GM12878 (cell line): ENCODE data around the gene NCBP3. TPM values are rescaled to one million over a fixed set of nuclear protein-coding genes. Genes with fewer than 3 reads are reported as not detected.

Experiments used
- ASH2L ChIP-seq: fragments of 300-600, 200-600 bp; sonication (generic); IDR thresholded peaks from 2 replicates; pipeline ENCODE4 v1.6.1; 2017; ENCODE audit warnings: low read depth, mild to moderate bottlenecking, borderline replicate concordance
- BCL11A ChIP-seq: IDR thresholded peaks from 2 replicates; pipeline ENCODE4 v1.6.1; 2011; ENCODE audit warnings: low read depth, low read length
- CBX5 ChIP-seq: sonication (generic); IDR thresholded peaks from 2 replicates; pipeline ENCODE4 v1.6.1; 2016; ENCODE audit warnings: low read depth, moderate library complexity, mild to moderate bottlenecking, inconsistent platforms
- CTCF ChIP-seq, 3 experiments: IDR thresholded peaks in 2 of 3; conservative IDR thresholded peaks in 1 of 3; 2 replicates each; pipeline ENCODE4 v1.5.1; 2011; ENCODE audit warnings: low read depth in 3 of 3, low read length in 3 of 3, mild to moderate bottlenecking in 3 of 3, control low read depth in 2 of 3, moderate library complexity in 2 of 3, inconsistent platforms in 1 of 3, mixed read lengths in 1 of 3; ENCODE audit not compliant: control insufficient read depth in 2 of 3, insufficient read depth in 1 of 3; ENCODE audit errors: extremely low read depth in 1 of 3
- EED ChIP-seq: sonication (generic); IDR thresholded peaks from 2 replicates; pipeline ENCODE4 v1.6.1; 2016; ENCODE audit warnings: antibody characterized with exemption, low read depth
- MEF2A ChIP-seq: IDR thresholded peaks from 2 replicates; pipeline ENCODE4 v1.6.1; 2011; ENCODE audit warnings: low read depth, mild to moderate bottlenecking, low read length, moderate library complexity; ENCODE audit not compliant: insufficient read depth
- MLLT1 ChIP-seq: fragments of 450-650 bp; IDR thresholded peaks from 2 replicates; pipeline ENCODE4 v1.6.1; 2016; ENCODE audit warnings: mild to moderate bottlenecking
- MYC ChIP-seq: IDR thresholded peaks from 2 replicates; pipeline ENCODE4 v1.6.1; 2011; ENCODE audit warnings: mild to moderate bottlenecking, low read length, moderate library complexity, inconsistent platforms; ENCODE audit not compliant: insufficient read depth, insufficient replicate concordance, insufficient read length, severe bottlenecking
- NBN ChIP-seq: fragments of 450-650 bp; IDR thresholded peaks from 2 replicates; pipeline ENCODE4 v1.6.1; 2016
- NFYB ChIP-seq: IDR thresholded peaks from 2 replicates; pipeline ENCODE4 v1.6.1; 2011; ENCODE audit warnings: low read depth, mild to moderate bottlenecking, low read length, improper control_type of control experiment, moderate library complexity; ENCODE audit not compliant: insufficient read depth
- NRF1 ChIP-seq: conservative IDR thresholded peaks from 2 replicates; pipeline ENCODE4 v1.6.1; 2011; ENCODE audit warnings: mild to moderate bottlenecking, low read depth, low read length, improper control_type of control experiment
- PAX5 ChIP-seq: IDR thresholded peaks from 2 replicates; pipeline ENCODE4 v1.6.1; 2011; ENCODE audit warnings: low read depth, low read length, borderline replicate concordance
- PKNOX1 ChIP-seq: fragments of 450-650 bp; IDR thresholded peaks from 2 replicates; pipeline ENCODE4 v1.6.1; 2016; ENCODE audit warnings: mild to moderate bottlenecking
- POLR2A ChIP-seq: IDR thresholded peaks from 2 replicates; pipeline ENCODE4 v1.6.1; 2011; ENCODE audit warnings: low read depth, mild to moderate bottlenecking, low read length
- RFX5 ChIP-seq: IDR thresholded peaks from 2 replicates; pipeline ENCODE4 v1.6.1; 2011; ENCODE audit warnings: low read depth, low read length, improper control_type of control experiment
- RUNX3 ChIP-seq: IDR thresholded peaks from 2 replicates; pipeline ENCODE4 v1.6.1; 2012; ENCODE audit warnings: low read length, inconsistent platforms
- TAF1 ChIP-seq: IDR thresholded peaks from 2 replicates; pipeline ENCODE4 v1.6.1; 2011; ENCODE audit warnings: mild to moderate bottlenecking, low read depth, low read length, borderline replicate concordance
- TCF12 ChIP-seq: IDR thresholded peaks from 2 replicates; pipeline ENCODE4 v1.6.1; 2011; ENCODE audit warnings: low read depth, mild to moderate bottlenecking, low read length
- TCF7 ChIP-seq: IDR thresholded peaks from 2 replicates; pipeline ENCODE4 v1.6.1; 2014; ENCODE audit warnings: antibody characterized with exemption, borderline replicate concordance
- polyA plus RNA-seq, 11 experiments: library from polyadenylated mRNA; depleted of rRNA in 4 of 11; unstranded in 6 of 11; stranded (reverse) in 5 of 11; fragments of >200 nt; fragmentation: Nextera tagmentation in 4 of 11; fragmentation: Illumina TruSeq in 1 of 11; extraction: Ambion mirVana in 4 of 11; extraction: Trizol in 1 of 11; gene quantifications; 1 replicate in 1 of 11; 2 replicates in 10 of 11; pipeline versions ENCODE4 v1.2.1 to v1.2.3, GENCODE V29; 2011 to 2016; ENCODE audit warnings: inconsistent platforms in 2 of 11, missing spikeins in 2 of 11, low read depth in 1 of 11
- total RNA-seq, 4 experiments: library from RNA; depleted of rRNA in 3 of 4; stranded (reverse); fragments of >200 nt in 3 of 4; fragmentation: Illumina TruSeq in 1 of 4; extraction: Trizol in 1 of 4; gene quantifications; 2 replicates each; pipeline versions ENCODE4 v1.2.1 to v1.2.3, GENCODE V29; 2013 to 2021
- TF ChIP-seq, protein P1 (sequence below): fragments of 450-650 bp; IDR thresholded peaks from 2 replicates; pipeline ENCODE4 v1.6.1; 2017; ENCODE audit warnings: mild to moderate bottlenecking
- TF ChIP-seq, protein P2 (sequence below): fragments of 450-650 bp; IDR thresholded peaks from 2 replicates; pipeline ENCODE4 v1.6.1; 2018; ENCODE audit warnings: mild to moderate bottlenecking, low read depth, moderate library complexity; ENCODE audit not compliant: partially characterized antibody

Gene NCBP3
- total and polyA plus RNA-seq, 10 of the 15 experiments (the other 5 are each of a cell fraction or from before 2014, with no cell fraction given): 5.2 to 32.0 (median 23.2) TPM

DNA sequence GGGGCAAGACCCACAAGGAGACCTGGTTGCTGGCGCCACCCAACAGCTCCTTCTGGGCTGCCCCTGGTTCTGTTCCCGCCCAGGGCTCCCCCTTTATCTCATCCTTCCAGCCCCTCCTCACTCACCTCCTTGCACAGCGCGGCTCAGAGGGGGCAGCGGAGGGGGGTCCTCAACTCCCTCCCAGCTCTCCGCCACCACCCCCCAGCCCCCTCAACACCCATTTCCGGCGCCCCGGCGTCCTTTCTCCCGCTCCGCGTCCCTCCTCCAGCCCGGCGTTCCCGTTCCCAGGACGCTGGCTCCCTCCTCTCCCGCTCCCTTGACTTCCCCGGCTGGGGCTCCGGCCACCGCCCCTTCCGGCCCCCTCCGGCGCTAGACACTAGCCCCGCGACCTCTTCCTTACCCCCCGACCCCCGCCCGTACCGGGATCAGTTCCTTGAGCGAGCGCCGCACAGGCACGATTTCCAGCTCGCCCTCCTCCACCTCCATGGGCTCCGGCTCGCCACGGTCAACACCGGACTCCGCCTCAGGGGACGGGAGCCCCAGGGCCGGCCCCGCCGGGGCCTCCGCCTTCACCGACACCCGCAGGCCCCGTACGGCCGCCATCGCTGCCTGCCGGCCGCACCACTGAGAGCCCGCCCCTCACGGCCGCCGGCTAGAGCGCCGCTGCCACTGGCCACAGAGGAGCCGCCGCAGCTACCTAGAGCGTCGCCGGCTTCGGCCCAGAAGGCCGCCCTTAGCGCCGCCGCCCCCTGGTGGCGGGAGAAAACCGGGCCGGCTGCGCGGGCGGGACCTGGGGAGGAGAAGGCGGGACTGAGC lies at the start of gene NCBP3 (continued):
- no peak for TF ChIP-seq MLLT1
- peak; percentile 94 for TF ChIP-seq RUNX3
- no peak for TF ChIP-seq BCL11A
- peak; percentile 98 for TF ChIP-seq POLR2A
- peak; percentile 86; the same call in 1 of the 2 replicates for TF ChIP-seq ASH2L
- no peak for TF ChIP-seq MYC
- peak; percentile 82 for TF ChIP-seq MEF2A
- TF ChIP-seq TAF1: peak; percentile 93
- TF ChIP-seq, protein P1, sequence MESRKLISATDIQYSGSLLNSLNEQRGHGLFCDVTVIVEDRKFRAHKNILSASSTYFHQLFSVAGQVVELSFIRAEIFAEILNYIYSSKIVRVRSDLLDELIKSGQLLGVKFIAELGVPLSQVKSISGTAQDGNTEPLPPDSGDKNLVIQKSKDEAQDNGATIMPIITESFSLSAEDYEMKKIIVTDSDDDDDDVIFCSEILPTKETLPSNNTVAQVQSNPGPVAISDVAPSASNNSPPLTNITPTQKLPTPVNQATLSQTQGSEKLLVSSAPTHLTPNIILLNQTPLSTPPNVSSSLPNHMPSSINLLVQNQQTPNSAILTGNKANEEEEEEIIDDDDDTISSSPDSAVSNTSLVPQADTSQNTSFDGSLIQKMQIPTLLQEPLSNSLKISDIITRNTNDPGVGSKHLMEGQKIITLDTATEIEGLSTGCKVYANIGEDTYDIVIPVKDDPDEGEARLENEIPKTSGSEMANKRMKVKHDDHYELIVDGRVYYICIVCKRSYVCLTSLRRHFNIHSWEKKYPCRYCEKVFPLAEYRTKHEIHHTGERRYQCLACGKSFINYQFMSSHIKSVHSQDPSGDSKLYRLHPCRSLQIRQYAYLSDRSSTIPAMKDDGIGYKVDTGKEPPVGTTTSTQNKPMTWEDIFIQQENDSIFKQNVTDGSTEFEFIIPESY: no peak; the same call in 1 of the 2 replicates
- no peak for TF ChIP-seq CBX5
- TF ChIP-seq NBN: peak; percentile 28; the same call in 1 of the 2 replicates
- TF ChIP-seq NFYB: no peak
- peak; percentile 51; the same call in 1 of the 2 replicates for TF ChIP-seq RFX5
- TF ChIP-seq CTCF (IDR thresholded peaks at IDR 0.05 in 2 of 3, conservative IDR thresholded peaks at IDR 0.05 in 1 of 3; ENCODE audit: control insufficient read depth in 2 of 3, extremely low read depth in 1 of 3, insufficient read depth in 1 of 3, low read depth in 3 of 3, low read length in 3 of 3): peak; percentile 92 to 99 (median 97)
- no peak for TF ChIP-seq TCF7
- no peak for TF ChIP-seq PKNOX1
- peak; percentile 34; the same call in 1 of the 2 replicates for TF ChIP-seq NRF1
- TF ChIP-seq, protein P2, sequence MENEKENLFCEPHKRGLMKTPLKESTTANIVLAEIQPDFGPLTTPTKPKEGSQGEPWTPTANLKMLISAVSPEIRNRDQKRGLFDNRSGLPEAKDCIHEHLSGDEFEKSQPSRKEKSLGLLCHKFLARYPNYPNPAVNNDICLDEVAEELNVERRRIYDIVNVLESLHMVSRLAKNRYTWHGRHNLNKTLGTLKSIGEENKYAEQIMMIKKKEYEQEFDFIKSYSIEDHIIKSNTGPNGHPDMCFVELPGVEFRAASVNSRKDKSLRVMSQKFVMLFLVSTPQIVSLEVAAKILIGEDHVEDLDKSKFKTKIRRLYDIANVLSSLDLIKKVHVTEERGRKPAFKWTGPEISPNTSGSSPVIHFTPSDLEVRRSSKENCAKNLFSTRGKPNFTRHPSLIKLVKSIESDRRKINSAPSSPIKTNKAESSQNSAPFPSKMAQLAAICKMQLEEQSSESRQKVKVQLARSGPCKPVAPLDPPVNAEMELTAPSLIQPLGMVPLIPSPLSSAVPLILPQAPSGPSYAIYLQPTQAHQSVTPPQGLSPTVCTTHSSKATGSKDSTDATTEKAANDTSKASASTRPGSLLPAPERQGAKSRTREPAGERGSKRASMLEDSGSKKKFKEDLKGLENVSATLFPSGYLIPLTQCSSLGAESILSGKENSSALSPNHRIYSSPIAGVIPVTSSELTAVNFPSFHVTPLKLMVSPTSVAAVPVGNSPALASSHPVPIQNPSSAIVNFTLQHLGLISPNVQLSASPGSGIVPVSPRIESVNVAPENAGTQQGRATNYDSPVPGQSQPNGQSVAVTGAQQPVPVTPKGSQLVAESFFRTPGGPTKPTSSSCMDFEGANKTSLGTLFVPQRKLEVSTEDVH: no peak
- peak; percentile 72 for TF ChIP-seq TCF12
- no peak for TF ChIP-seq EED
- TF ChIP-seq PAX5: peak; percentile 52; the same call in 1 of the 2 replicates
